Measurements from ENCODE around the gene CPOX. TPM values are rescaled to one million over a fixed set of nuclear protein-coding genes. Genes with fewer than 3 reads are reported as not detected.

CPOX gene
- total and polyA plus RNA-seq, 10 of the 15 experiments (the other 5 are each of a cell fraction or from before 2014, with no cell fraction given) = 40.7 to 72.6 (median 64.5) TPM

DNA sequence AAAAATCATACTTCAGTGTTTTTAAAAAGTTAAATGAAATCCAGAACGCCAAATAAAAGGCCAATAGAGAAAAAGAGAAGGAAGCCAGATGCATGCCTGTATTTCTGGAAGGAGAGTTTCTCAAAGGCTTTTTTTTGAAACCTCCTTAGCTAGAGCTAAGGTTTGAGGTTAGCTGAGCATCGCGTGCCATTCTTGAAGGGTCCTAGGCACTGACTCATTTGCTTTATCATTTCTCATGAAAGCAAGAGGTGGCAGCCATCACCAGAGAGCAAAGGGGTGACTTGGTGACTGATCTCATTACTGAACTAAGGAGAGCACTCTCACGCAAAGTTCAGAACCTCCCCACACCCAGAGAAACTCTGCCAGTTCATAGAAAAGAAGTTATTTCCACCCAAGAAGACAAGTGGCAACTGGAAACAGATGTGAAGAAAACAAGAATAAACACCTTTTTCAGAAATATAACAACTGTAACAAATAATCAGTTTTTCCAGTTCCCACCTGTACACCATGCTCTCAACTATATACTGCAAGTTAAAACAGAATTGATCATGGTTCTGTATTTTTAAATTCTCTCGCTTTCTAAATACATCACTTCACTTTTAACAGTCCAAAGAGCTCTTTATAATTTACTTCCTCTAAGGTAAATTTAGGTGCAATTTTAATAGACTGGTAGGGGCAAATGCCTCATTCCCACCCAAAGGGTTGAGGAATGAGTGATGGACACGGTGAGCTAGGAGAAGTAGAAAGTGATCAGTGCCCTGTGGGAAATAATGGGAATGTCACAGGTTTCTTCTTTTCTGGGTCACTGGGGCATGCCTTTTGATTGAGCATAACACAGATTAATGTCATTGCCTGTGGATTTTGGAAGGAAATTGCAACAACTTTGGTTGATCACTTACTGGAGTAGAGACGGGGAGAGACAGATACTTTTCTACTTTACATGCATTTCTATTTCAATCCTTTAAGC is 37.0 kb downstream of the CPOX start (continued):
- TF ChIP-seq ZNF217 (IDR thresholded peaks at IDR 0.05) (peak; percentile 20; the same call in 1 of the 2 replicates), JUNB (IDR thresholded peaks at IDR 0.05) (peak; percentile 98), IKZF2 (IDR thresholded peaks at IDR 0.05) (peak in 1 of 2 experiments; percentile 64; a peak in 3 of 4 replicates), EGR1 (IDR thresholded peaks at IDR 0.05; ENCODE audit: borderline replicate concordance in 1 of 2, low read depth in 2 of 2, low read length in 2 of 2) (no peak), RFX5 (IDR thresholded peaks at IDR 0.05; ENCODE audit: low read depth, low read length) (no peak), SMC3 (IDR thresholded peaks at IDR 0.05; ENCODE audit: borderline replicate concordance, low read length) (no peak; the same call in 1 of the 2 replicates), SPI1 (IDR thresholded peaks at IDR 0.05; ENCODE audit: borderline replicate concordance, insufficient read depth, low read depth, low read length) (no peak), PML (IDR thresholded peaks at IDR 0.05; ENCODE audit: low read length) (peak; percentile 92; the same call in 1 of the 2 replicates), TCF3 (IDR thresholded peaks at IDR 0.05; ENCODE audit: borderline replicate concordance, insufficient read depth, low read depth, low read length) (peak; percentile 98; the same call in 1 of the 2 replicates), MXI1 (IDR thresholded peaks at IDR 0.05; ENCODE audit: low read depth, low read length) (peak; percentile 87), RELA (IDR thresholded peaks at IDR 0.05; ENCODE audit: borderline replicate concordance, partially characterized antibody) (peak; percentile 82), MTA3 (IDR thresholded peaks at IDR 0.05; ENCODE audit: borderline replicate concordance, low read length) (no peak; the same call in none of the 2 replicates), CEBPB (IDR thresholded peaks at IDR 0.05; ENCODE audit: borderline replicate concordance in 1 of 2, low read depth in 2 of 2, low read length in 2 of 2) (peak in 1 of 2 experiments; percentile 90; a peak in 2 of 4 replicates)
- TF ChIP-seq, protein P1, sequence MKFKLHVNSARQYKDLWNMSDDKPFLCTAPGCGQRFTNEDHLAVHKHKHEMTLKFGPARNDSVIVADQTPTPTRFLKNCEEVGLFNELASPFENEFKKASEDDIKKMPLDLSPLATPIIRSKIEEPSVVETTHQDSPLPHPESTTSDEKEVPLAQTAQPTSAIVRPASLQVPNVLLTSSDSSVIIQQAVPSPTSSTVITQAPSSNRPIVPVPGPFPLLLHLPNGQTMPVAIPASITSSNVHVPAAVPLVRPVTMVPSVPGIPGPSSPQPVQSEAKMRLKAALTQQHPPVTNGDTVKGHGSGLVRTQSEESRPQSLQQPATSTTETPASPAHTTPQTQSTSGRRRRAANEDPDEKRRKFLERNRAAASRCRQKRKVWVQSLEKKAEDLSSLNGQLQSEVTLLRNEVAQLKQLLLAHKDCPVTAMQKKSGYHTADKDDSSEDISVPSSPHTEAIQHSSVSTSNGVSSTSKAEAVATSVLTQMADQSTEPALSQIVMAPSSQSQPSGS (IDR thresholded peaks at IDR 0.05; ENCODE audit: low read length) = peak; percentile 99
- TF ChIP-seq, protein P2, sequence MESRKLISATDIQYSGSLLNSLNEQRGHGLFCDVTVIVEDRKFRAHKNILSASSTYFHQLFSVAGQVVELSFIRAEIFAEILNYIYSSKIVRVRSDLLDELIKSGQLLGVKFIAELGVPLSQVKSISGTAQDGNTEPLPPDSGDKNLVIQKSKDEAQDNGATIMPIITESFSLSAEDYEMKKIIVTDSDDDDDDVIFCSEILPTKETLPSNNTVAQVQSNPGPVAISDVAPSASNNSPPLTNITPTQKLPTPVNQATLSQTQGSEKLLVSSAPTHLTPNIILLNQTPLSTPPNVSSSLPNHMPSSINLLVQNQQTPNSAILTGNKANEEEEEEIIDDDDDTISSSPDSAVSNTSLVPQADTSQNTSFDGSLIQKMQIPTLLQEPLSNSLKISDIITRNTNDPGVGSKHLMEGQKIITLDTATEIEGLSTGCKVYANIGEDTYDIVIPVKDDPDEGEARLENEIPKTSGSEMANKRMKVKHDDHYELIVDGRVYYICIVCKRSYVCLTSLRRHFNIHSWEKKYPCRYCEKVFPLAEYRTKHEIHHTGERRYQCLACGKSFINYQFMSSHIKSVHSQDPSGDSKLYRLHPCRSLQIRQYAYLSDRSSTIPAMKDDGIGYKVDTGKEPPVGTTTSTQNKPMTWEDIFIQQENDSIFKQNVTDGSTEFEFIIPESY (IDR thresholded peaks at IDR 0.05) = no peak
- TF ChIP-seq, protein P3, sequence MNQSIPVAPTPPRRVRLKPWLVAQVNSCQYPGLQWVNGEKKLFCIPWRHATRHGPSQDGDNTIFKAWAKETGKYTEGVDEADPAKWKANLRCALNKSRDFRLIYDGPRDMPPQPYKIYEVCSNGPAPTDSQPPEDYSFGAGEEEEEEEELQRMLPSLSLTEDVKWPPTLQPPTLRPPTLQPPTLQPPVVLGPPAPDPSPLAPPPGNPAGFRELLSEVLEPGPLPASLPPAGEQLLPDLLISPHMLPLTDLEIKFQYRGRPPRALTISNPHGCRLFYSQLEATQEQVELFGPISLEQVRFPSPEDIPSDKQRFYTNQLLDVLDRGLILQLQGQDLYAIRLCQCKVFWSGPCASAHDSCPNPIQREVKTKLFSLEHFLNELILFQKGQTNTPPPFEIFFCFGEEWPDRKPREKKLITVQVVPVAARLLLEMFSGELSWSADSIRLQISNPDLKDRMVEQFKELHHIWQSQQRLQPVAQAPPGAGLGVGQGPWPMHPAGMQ (IDR thresholded peaks at IDR 0.05; ENCODE audit: borderline replicate concordance) = no peak
- TF ChIP-seq, protein P4, sequence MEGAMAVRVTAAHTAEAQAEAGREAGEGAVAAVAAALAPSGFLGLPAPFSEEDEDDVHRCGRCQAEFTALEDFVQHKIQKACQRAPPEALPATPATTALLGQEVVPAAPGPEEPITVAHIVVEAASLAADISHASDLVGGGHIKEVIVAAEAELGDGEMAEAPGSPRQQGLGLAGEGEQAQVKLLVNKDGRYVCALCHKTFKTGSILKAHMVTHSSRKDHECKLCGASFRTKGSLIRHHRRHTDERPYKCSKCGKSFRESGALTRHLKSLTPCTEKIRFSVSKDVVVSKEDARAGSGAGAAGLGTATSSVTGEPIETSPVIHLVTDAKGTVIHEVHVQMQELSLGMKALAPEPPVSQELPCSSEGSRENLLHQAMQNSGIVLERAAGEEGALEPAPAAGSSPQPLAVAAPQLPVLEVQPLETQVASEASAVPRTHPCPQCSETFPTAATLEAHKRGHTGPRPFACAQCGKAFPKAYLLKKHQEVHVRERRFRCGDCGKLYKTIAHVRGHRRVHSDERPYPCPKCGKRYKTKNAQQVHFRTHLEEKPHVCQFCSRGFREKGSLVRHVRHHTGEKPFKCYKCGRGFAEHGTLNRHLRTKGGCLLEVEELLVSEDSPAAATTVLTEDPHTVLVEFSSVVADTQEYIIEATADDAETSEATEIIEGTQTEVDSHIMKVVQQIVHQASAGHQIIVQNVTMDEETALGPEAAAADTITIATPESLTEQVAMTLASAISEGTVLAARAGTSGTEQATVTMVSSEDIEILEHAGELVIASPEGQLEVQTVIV (IDR thresholded peaks at IDR 0.05; ENCODE audit: borderline replicate concordance, partially characterized antibody) = no peak
- TF ChIP-seq, protein P5, sequence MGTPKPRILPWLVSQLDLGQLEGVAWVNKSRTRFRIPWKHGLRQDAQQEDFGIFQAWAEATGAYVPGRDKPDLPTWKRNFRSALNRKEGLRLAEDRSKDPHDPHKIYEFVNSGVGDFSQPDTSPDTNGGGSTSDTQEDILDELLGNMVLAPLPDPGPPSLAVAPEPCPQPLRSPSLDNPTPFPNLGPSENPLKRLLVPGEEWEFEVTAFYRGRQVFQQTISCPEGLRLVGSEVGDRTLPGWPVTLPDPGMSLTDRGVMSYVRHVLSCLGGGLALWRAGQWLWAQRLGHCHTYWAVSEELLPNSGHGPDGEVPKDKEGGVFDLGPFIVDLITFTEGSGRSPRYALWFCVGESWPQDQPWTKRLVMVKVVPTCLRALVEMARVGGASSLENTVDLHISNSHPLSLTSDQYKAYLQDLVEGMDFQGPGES (IDR thresholded peaks at IDR 0.05) = no peak

All from GM12878 (cell line).